Fibroblast of gingiva (primary cell): ENCODE results near the gene RMND1.
"Not testable (repeated sequence)": the region's sequence is repeated elsewhere in the genome, so short reads cannot be mapped to it uniquely, and the experiment has no call there.

Experiments
- DNase-seq: peaks from one replicate; pipeline ENCODE4 v3.0.0-alpha.2; 2011; ENCODE audit warnings: low read depth

RMND1 gene

GRCh38 chr6:151384151-151384550 is 67.8 kb downstream of the RMND1 start:
- no peak for DNase-seq

GRCh38 chr6:151382631-151383030 is 69.3 kb downstream of the RMND1 start:
- not testable (repeated sequence) for DNase-seq

GRCh38 chr6:151381722-151382121 is 70.2 kb downstream of the RMND1 start:
- DNase-seq = no peak

- DNase-seq = no peak
Observed at GRCh38 chr6:151380848-151381205, 71.1 kb downstream of the RMND1 start.

GRCh38 chr6:151379933-151380847 is 71.7 kb downstream of the RMND1 start:
- DNase-seq = no peak

- no peak for DNase-seq
Observed at GRCh38 chr6:151377095-151377494, 74.8 kb downstream of the RMND1 start.

- no peak for DNase-seq
Observed at GRCh38 chr6:151376440-151376839, 75.5 kb downstream of the RMND1 start.

- no peak for DNase-seq
Observed at GRCh38 chr6:151375833-151376232, 76.1 kb downstream of the RMND1 start.

- no peak for DNase-seq
Observed at GRCh38 chr6:151374036-151374683, 77.8 kb downstream of the RMND1 start.

GRCh38 chr6:151372164-151372563 is 79.8 kb downstream of the RMND1 start:
- no peak for DNase-seq

- no peak for DNase-seq
Observed at GRCh38 chr6:151370509-151371078, 81.3 kb downstream of the RMND1 start.

- DNase-seq = no peak
Observed at GRCh38 chr6:151365233-151365632, 86.7 kb downstream of the RMND1 start.

GRCh38 chr6:151359486-151359885 is 92.4 kb downstream of the RMND1 start:
- no peak for DNase-seq

GRCh38 chr6:151358475-151358874 is 93.5 kb downstream of the RMND1 start:
- DNase-seq = no peak

- peak; percentile 15 for DNase-seq
Observed at GRCh38 chr6:151357758-151358436, 94.0 kb downstream of the RMND1 start.

- DNase-seq = not testable (repeated sequence)
Observed at GRCh38 chr6:151356983-151357382, 94.9 kb downstream of the RMND1 start.
